GM10266 (cell line): ENCODE results near the gene NELFCD.

ENCODE experiments used
- DNase-seq: peaks from one replicate; pipeline ENCODE4 v3.0.0; 2012; ENCODE audit errors: extremely low spot score
- CTCF ChIP-seq: IDR thresholded peaks from 2 replicates; pipeline ENCODE4 v1.5.1; 2012; ENCODE audit warnings: mild to moderate bottlenecking, low read depth; ENCODE audit not compliant: control insufficient read depth, insufficient read depth; ENCODE audit errors: missing control alignments

NELFCD gene

GRCh38 chr20:58997141-58997770 is 16.2 kb downstream of the NELFCD start:
- no peak for TF ChIP-seq CTCF
- no peak for DNase-seq

GRCh38 chr20:58998656-58999055 is 17.6 kb downstream of the NELFCD start:
- TF ChIP-seq CTCF = no peak
- DNase-seq = no peak

- TF ChIP-seq CTCF = no peak
- no peak for DNase-seq
Measured at GRCh38 chr20:59000326-59000725, 19.3 kb downstream of the NELFCD start.

- TF ChIP-seq CTCF = no peak
- DNase-seq = no peak
Measured at GRCh38 chr20:59001068-59001448, 20.0 kb downstream of the NELFCD start.

- no peak for TF ChIP-seq CTCF
- no peak for DNase-seq
Measured at GRCh38 chr20:59001449-59002171, 20.6 kb downstream of the NELFCD start.

GRCh38 chr20:59002388-59002787 is 21.3 kb downstream of the NELFCD start:
- DNase-seq = no peak
- no peak for TF ChIP-seq CTCF

GRCh38 chr20:59002874-59003399 is 21.9 kb downstream of the NELFCD start:
- DNase-seq = no peak
- TF ChIP-seq CTCF = no peak
